Measurements from ENCODE around the gene PRMT9.

The PRMT9 gene

DNA sequence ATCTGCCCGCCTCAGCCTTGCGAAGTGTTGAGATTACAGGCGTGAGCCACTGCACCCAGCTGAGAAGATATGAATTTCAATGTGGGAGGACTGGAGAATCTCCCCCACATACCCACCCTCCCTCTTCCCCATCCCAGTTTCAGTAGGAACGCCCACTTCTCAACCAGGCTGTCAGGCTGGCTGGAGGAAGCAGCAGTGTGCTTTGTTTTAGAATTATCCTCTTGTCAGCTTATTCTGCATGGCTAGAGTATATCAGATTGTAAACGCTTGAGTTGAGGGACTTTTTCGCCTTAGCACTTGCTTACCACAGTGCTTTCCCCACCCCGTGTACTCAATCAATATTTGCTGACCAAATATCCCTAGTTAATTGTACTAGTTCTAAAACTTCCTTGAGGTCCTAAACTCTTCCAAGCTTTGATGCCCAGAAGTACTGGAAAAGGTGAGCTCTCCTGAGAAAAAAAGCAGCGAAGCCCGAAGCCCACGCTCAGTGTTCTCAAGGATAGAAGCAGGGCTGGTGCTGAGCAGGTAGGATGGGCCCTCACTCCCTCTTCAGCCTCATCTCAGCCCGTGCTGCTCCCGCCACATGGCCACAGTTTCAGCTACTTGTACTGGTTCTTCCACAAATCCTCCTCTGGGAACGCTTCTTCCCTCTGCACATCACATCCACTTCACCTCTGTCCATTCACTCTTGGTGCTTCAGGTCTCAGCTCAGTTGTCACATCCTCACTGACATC, 40.7 kb upstream of the PRMT9 start:
- TF ChIP-seq, protein P1, sequence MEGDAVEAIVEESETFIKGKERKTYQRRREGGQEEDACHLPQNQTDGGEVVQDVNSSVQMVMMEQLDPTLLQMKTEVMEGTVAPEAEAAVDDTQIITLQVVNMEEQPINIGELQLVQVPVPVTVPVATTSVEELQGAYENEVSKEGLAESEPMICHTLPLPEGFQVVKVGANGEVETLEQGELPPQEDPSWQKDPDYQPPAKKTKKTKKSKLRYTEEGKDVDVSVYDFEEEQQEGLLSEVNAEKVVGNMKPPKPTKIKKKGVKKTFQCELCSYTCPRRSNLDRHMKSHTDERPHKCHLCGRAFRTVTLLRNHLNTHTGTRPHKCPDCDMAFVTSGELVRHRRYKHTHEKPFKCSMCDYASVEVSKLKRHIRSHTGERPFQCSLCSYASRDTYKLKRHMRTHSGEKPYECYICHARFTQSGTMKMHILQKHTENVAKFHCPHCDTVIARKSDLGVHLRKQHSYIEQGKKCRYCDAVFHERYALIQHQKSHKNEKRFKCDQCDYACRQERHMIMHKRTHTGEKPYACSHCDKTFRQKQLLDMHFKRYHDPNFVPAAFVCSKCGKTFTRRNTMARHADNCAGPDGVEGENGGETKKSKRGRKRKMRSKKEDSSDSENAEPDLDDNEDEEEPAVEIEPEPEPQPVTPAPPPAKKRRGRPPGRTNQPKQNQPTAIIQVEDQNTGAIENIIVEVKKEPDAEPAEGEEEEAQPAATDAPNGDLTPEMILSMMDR (IDR thresholded peaks at IDR 0.05; ENCODE audit: low read depth, low read length), result no peak
- DNase-seq (ENCODE audit: low read depth in 2 of 2), result no peak
- H3K4me3 ChIP-seq (replicated peaks in 1 of 2; ENCODE audit: low read depth in 2 of 2, low read length in 2 of 2), result no peak overlapping the region

DNA sequence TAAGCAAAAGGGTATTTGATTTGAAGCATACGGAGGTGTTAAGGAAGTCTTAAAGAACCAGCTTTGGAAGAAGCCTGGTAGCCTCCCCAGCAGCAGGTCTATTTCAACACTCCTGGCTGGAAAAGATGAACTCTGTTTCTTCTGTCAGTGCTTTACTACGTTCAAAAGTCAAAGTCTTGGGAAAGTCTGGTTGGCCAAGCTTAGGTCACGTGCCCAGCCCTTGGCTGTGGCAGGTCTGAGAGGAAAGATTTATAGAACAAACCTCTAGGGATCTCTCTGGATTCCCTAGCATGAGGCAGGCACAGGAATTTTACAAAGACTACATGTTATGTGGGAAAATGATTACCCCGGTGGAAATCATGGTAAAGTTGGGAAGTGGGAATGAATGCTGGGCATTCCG, 39.4 kb upstream of the PRMT9 start:
- TF ChIP-seq, protein P1 (IDR thresholded peaks at IDR 0.05; ENCODE audit: low read depth, low read length), result no peak
- peak; percentile 59 to 77 for DNase-seq (ENCODE audit: low read depth in 2 of 2)
- no peak overlapping the region for H3K4me3 ChIP-seq (replicated peaks in 1 of 2; ENCODE audit: low read depth in 2 of 2, low read length in 2 of 2)

DNA sequence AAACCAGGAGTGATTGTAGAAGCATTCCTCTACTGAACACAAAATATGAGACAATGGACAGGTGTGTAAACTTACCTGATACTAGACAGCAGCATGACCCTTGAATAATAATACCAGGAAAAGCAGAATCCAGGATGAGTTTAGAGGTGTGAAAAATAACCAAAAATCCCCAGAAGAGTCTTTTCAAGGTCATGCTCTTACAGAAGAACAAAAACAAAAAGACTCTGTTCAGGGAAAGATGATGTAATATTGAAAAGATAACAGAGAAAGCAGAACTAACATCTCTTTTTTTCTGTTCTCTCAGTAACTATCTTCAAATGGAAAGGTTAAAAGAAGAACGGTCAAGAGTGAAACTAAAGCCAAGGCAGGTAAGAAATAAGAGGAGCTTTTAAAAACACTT, 33.9 kb upstream of the PRMT9 start:
- DNase-seq (ENCODE audit: low read depth in 2 of 2), result no peak
- no peak overlapping the region for H3K4me3 ChIP-seq (replicated peaks in 1 of 2; ENCODE audit: low read depth in 2 of 2, low read length in 2 of 2)
- TF ChIP-seq, protein P1 (IDR thresholded peaks at IDR 0.05; ENCODE audit: low read depth, low read length), result no peak

DNA sequence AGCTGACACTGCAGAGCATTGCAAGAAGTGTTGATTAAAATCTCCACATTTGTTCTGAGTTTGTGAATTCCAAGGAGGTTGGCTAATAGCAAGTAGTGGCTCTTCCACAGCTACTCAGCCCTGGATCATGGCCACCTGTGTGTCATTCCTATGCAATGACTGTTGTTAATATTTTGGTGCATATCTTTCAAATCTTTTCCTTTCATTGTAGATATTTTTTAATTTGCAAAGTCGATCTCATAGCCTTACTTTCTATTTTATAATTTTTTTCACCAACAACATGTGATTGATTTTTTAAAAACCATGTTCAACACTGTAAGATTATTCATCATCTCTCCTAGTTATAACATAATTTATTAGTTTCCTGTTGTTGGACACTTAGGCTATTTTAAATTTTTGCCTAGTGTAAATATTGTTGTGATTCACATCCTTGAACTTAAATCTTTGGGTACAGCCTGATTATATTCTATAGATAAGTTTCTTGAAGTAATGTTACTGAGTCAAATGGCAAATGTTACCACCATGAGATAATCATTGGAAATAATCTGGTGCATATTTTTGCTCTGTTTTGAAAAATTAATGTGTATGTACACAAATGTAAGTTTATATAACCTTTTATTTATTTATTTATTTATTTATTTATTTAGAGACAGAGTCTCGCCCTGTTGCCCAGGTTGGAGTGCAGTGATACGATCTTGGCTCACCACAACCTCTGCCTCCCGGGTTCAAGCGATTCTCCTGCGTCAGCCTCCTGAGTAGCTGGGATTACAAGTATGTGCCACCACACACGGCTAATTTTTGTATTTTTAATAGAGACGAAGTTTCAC, 30.8 kb upstream of the PRMT9 start:
- DNase-seq (ENCODE audit: low read depth in 2 of 2), result peak; percentile 81 to 89
- no peak overlapping the region for H3K4me3 ChIP-seq (replicated peaks in 1 of 2; ENCODE audit: low read depth in 2 of 2, low read length in 2 of 2)
- TF ChIP-seq, protein P1 (IDR thresholded peaks at IDR 0.05; ENCODE audit: low read depth, low read length), result no peak

DNA sequence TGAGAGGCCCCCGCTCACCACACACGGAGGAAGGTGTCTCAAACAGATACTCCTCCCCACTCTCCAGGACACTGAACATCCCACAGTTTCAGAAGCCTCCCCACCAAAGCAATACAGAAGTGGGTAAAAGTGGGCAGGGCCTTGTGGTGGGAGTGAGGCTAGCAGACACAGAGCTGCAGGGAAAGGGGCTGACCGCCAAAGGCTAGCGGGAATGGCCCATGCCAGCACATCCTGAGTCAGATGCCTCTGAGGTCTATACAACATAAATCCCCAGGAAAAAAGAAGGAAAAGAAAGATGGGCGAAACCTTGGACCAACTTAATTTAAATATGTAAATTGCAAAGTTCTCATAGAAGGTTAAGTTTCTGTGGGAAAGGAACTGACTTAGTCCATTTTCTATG, 26.0 kb upstream of the PRMT9 start:
- TF ChIP-seq, protein P1 (IDR thresholded peaks at IDR 0.05; ENCODE audit: low read depth, low read length), result no peak
- DNase-seq (ENCODE audit: low read depth in 2 of 2), result peak; percentile 30 to 50
- no peak overlapping the region for H3K4me3 ChIP-seq (replicated peaks in 1 of 2; ENCODE audit: low read depth in 2 of 2, low read length in 2 of 2)

DNA sequence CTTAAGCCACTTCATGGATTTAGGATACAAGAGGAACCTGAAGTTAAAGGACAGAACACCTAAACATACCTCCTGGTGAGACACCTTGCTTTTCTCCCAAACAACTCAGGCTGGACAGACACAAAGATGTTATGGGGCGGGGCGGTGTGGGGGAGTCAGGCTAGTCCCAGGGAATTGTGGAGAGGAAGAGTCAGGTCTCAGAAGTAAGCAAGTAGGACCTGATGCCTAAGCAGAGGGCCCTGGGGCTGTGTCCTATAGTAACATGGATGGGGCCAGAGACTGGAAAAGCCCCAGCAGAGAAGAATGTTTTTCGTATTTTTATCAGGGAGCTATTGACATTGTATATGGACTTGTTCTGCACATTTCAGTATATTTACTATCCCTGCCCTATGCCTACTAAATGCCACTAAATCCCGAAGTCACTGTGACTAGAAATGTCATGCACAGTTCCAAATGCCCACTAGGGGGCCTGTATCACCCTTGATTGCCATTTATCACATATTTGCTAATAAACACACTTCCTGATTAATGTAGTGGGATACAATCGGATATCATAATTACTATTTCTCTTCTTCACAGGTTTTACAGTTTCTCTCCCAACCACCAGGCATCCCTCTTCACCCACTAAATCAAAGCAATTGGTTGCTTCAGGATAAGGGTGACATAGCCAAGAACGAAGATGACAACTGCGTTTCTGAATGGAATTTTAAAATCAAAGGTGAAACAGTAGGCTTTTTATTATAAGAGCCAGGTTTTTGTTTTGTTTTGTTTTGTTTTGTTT, 24.1 kb upstream of the PRMT9 start:
- DNase-seq (ENCODE audit: low read depth in 2 of 2), result peak; percentile 67 to 69
- H3K4me3 ChIP-seq (replicated peaks in 1 of 2; ENCODE audit: low read depth in 2 of 2, low read length in 2 of 2), result no peak overlapping the region
- TF ChIP-seq, protein P1 (IDR thresholded peaks at IDR 0.05; ENCODE audit: low read depth, low read length), result peak; percentile 77
